ENCODE data around the gene DDIT4. TPM values are rescaled to one million over a fixed set of nuclear protein-coding genes. Genes with fewer than 3 reads are reported as not detected.
A peak's percentile ranks its signal among the peaks of the same experiment; 100 is the strongest.

Gene DDIT4
- total and polyA plus RNA-seq, 2 of the 8 experiments (the other 6 are each of a cell fraction or from before 2014, with no cell fraction given): 47.4 to 108 TPM

DNA sequence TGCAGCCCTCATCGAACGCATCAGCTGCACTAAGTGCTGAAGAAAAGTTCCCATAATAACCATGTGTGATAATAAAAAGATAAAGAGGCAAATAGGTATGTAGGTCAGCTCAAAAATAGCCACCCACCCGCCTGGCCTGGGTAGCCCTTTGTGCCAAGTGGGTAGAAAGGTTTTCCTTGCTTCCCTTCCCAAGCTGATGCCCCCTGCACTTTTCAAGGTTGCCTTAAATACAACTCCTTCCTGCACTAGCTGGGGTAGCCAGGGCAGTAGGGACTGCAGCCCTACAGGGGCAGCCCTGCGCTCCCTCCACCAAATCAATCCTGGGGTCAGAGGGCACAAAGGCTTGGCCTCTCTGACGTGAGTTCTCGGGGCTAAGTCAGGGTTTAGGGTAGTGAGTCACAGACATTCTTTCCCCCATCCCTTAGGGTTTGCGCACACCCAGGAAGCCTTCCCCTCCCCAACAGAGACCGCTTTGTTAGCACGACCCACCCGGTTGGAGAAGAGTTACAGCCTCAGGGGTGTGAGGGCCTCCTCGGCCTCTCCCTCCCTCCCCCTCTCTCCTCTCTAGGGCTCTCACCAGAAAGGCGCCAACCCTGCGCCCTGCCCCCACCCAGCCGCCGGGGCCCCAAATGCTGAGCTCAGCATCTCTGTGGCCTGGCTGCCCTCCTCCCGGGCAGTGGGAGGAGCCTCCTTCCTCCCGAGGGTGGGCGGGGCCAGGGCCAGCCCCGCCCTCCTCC is 13.3 kb upstream of the DDIT4 start (continued):
- TF ChIP-seq HDAC6 (IDR thresholded peaks at IDR 0.05; ENCODE audit: low read depth, low read length) (no peak), RAD21 (IDR thresholded peaks at IDR 0.05 in 1 of 2, conservative IDR thresholded peaks at IDR 0.05 in 1 of 2; ENCODE audit: low read depth in 2 of 2, low read length in 2 of 2) (no peak), EP300 (IDR thresholded peaks at IDR 0.05; ENCODE audit: borderline replicate concordance in 1 of 2, low read depth in 2 of 2, low read length in 2 of 2) (peak in 1 of 2 experiments; percentile 68; a peak in 1 of 3 replicates), CHD2 (IDR thresholded peaks at IDR 0.05; ENCODE audit: low read length) (no peak), BRCA1 (IDR thresholded peaks at IDR 0.05; ENCODE audit: low read depth, low read length) (no peak), MAFK (IDR thresholded peaks at IDR 0.05; ENCODE audit: low read depth, low read length) (peak; percentile 99), FOSL1 (IDR thresholded peaks at IDR 0.05; ENCODE audit: insufficient read depth, low read depth, low read length) (no peak), SP4 (IDR thresholded peaks at IDR 0.05; ENCODE audit: low read length) (no peak), SUZ12 (IDR thresholded peaks at IDR 0.05; ENCODE audit: low read length) (no peak), NANOG (IDR thresholded peaks at IDR 0.05; ENCODE audit: insufficient read depth, low read depth, low read length, poor library complexity, severe bottlenecking) (peak; percentile 23), TAF1 (IDR thresholded peaks at IDR 0.05; ENCODE audit: low read depth, low read length) (peak; percentile 53; the same call in 1 of the 2 replicates), TCF12 (IDR thresholded peaks at IDR 0.05; ENCODE audit: low read depth, low read length) (no peak), TEAD4 (IDR thresholded peaks at IDR 0.05; ENCODE audit: low read depth, low read length) (no peak), CREB1 (IDR thresholded peaks at IDR 0.05) (no peak; the same call in 1 of the 2 replicates), TBP (IDR thresholded peaks at IDR 0.05; ENCODE audit: low read depth, low read length) (no peak), SAP30 (IDR thresholded peaks at IDR 0.05; ENCODE audit: insufficient read depth, insufficient replicate concordance, low read length) (no peak), GTF2F1 (IDR thresholded peaks at IDR 0.05; ENCODE audit: borderline replicate concordance, low read depth, low read length) (no peak)
- TF ChIP-seq, protein P1, sequence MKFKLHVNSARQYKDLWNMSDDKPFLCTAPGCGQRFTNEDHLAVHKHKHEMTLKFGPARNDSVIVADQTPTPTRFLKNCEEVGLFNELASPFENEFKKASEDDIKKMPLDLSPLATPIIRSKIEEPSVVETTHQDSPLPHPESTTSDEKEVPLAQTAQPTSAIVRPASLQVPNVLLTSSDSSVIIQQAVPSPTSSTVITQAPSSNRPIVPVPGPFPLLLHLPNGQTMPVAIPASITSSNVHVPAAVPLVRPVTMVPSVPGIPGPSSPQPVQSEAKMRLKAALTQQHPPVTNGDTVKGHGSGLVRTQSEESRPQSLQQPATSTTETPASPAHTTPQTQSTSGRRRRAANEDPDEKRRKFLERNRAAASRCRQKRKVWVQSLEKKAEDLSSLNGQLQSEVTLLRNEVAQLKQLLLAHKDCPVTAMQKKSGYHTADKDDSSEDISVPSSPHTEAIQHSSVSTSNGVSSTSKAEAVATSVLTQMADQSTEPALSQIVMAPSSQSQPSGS (IDR thresholded peaks at IDR 0.05; ENCODE audit: low read length): peak; percentile 50; the same call in 1 of the 2 replicates
- TF ChIP-seq, protein P2, sequence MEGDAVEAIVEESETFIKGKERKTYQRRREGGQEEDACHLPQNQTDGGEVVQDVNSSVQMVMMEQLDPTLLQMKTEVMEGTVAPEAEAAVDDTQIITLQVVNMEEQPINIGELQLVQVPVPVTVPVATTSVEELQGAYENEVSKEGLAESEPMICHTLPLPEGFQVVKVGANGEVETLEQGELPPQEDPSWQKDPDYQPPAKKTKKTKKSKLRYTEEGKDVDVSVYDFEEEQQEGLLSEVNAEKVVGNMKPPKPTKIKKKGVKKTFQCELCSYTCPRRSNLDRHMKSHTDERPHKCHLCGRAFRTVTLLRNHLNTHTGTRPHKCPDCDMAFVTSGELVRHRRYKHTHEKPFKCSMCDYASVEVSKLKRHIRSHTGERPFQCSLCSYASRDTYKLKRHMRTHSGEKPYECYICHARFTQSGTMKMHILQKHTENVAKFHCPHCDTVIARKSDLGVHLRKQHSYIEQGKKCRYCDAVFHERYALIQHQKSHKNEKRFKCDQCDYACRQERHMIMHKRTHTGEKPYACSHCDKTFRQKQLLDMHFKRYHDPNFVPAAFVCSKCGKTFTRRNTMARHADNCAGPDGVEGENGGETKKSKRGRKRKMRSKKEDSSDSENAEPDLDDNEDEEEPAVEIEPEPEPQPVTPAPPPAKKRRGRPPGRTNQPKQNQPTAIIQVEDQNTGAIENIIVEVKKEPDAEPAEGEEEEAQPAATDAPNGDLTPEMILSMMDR (IDR thresholded peaks at IDR 0.05; ENCODE audit: control extremely low read depth in 1 of 3, insufficient read depth in 1 of 3, low read depth in 1 of 3, low read length in 3 of 3): no peak

All from H1 (cell line).